Endothelial cell of umbilical vein (primary cell): ENCODE measurements around the gene TNFRSF14. TPM values are rescaled to one million over a fixed set of nuclear protein-coding genes. Genes with fewer than 3 reads are reported as not detected.

Experiments
- BruUV-seq: library from RNA; stranded (reverse); fragments of 400-500 nt; replicated peaks from 2 replicates; lab custom pipeline; 2021; lab: Mats Ljungman, UMichigan
- CTCF ChIA-PET: fragments of 300-600, 350-600 bp; sonication (Branson Sonifier 250); formaldehyde crosslinking; loops from one replicate; lab custom pipeline; 2021; ENCODE audit warnings: antibody characterized with exemption, inconsistent platforms; lab: Charles Lee
- POLR2A ChIA-PET: fragments of 300-600, 350-600 bp; sonication (Branson Sonifier 250); formaldehyde crosslinking; loops from one replicate; lab custom pipeline; 2021; ENCODE audit warnings: antibody characterized with exemption, inconsistent platforms; lab: Charles Lee
- DNase-seq: peaks from one replicate; pipeline ENCODE4 v3.0.0-alpha.2; 2011; ENCODE audit warnings: low read depth, low spot score
- FAIRE-seq: peaks from 2 replicates; lab custom pipeline; 2011; peaks lifted over from hg19 to GRCh38; lab: Jason Lieb, UNC
- H2AFZ ChIP-seq: 2 replicates; pipeline ENCODE4 v1.6.0; 2012; ENCODE audit warnings: low read depth, low read length, control low read depth, inconsistent platforms
- H3K27ac ChIP-seq: 2 replicates; pipeline ENCODE4 v1.5.1; 2011; ENCODE audit warnings: low read depth, mild to moderate bottlenecking, control low read depth, low read length, moderate library complexity; ENCODE audit not compliant: insufficient read depth
- H3K27me3 ChIP-seq, 2 experiments: 2 replicates each; pipeline versions ENCODE4 v1.6.0 to v1.6.1; 2011; ENCODE audit warnings: low read length in 2 of 2, mixed read lengths in 1 of 2; ENCODE audit not compliant: control insufficient read depth in 2 of 2, insufficient read depth in 2 of 2
- H3K36me3 ChIP-seq, 2 experiments: 2 replicates in 1 of 2; 3 replicates in 1 of 2; pipeline ENCODE4 v1.5.1; 2011; ENCODE audit warnings: low read length in 2 of 2, mild to moderate bottlenecking in 1 of 2, moderate library complexity in 1 of 2; ENCODE audit not compliant: control insufficient read depth in 2 of 2, insufficient read depth in 2 of 2; ENCODE audit errors: extremely low read depth in 1 of 2
- H3K4me1 ChIP-seq: 3 replicates; pipeline ENCODE4 v1.5.1; 2011; ENCODE audit warnings: mild to moderate bottlenecking, low read length; ENCODE audit not compliant: control insufficient read depth, insufficient read depth; ENCODE audit errors: extremely low read depth
- H3K4me2 ChIP-seq: 2 replicates; pipeline ENCODE4 v1.6.1; 2011; ENCODE audit warnings: low read length, control low read depth, mixed read lengths; ENCODE audit not compliant: insufficient read depth
- H3K4me3 ChIP-seq, 3 experiments: fragments of 200-600 bp in 1 of 3; sonication (generic), shearing (Covaris generic) in 1 of 3; replicated peaks in 1 of 3; 2 replicates each; pipeline ENCODE4 v1.5.1; 2011 to 2016; ENCODE audit warnings: control low read depth in 3 of 3, low read length in 3 of 3, mild to moderate bottlenecking in 2 of 3, inconsistent platforms in 1 of 3, low read depth in 1 of 3, moderate library complexity in 1 of 3; ENCODE audit not compliant: insufficient read depth in 1 of 3
- H3K79me2 ChIP-seq: 2 replicates; pipeline ENCODE4 v1.6.0; 2012; ENCODE audit warnings: low read length, inconsistent platforms; ENCODE audit not compliant: control insufficient read depth, insufficient read depth
- H3K9ac ChIP-seq: replicated peaks from 2 replicates; pipeline ENCODE3; 2011; ENCODE audit warnings: low read length, control low read depth; ENCODE audit not compliant: insufficient read depth; ENCODE audit errors: extremely low read depth
- H3K9me1 ChIP-seq: replicated peaks from 3 replicates; pipeline ENCODE4 v1.6.0; 2011; ENCODE audit warnings: mild to moderate bottlenecking, low read length; ENCODE audit not compliant: control insufficient read depth, insufficient read depth; ENCODE audit errors: extremely low read depth
- H3K9me3 ChIP-seq: replicated peaks from 2 replicates; pipeline ENCODE4 v1.5.1; 2012; ENCODE audit warnings: low read length, inconsistent platforms; ENCODE audit not compliant: control insufficient read depth, insufficient read depth
- H4K20me1 ChIP-seq: replicated peaks from 2 replicates; pipeline ENCODE3; 2011; ENCODE audit warnings: mild to moderate bottlenecking, low read length; ENCODE audit not compliant: control insufficient read depth, insufficient read depth; ENCODE audit errors: extremely low read depth
- CTCF ChIP-seq, 2 donors: IDR thresholded peaks; 1 replicate in 1 of 2; 2 replicates in 1 of 2; pipeline ENCODE4 v1.5.1; 2011; ENCODE audit warnings: low read length in 2 of 2, mild to moderate bottlenecking in 2 of 2, moderate library complexity in 2 of 2, control low read depth in 1 of 2, inconsistent platforms in 1 of 2, low read depth in 1 of 2; ENCODE audit not compliant: insufficient read depth in 1 of 2; ENCODE audit errors: extremely low read depth in 1 of 2
- EZH2 ChIP-seq: IDR thresholded peaks from 2 replicates; pipeline ENCODE4 v1.6.1; 2012; ENCODE audit warnings: borderline replicate concordance, low read depth, mild to moderate bottlenecking, moderate library complexity, low read length, inconsistent platforms; ENCODE audit not compliant: severe bottlenecking
- FOS ChIP-seq: IDR thresholded peaks from 2 replicates; pipeline ENCODE4 v1.6.1; 2011; ENCODE audit warnings: mild to moderate bottlenecking, low read length, moderate library complexity, borderline replicate concordance; ENCODE audit not compliant: insufficient read depth
- GATA2 ChIP-seq: IDR thresholded peaks from 2 replicates; pipeline ENCODE4 v1.7.0; 2011; ENCODE audit warnings: low read depth, mild to moderate bottlenecking, moderate library complexity, mixed read lengths, low read length; ENCODE audit not compliant: insufficient read length, insufficient read depth
- JUN ChIP-seq: IDR thresholded peaks from 2 replicates; pipeline ENCODE4 v1.6.1; 2011; ENCODE audit warnings: borderline replicate concordance, low read depth; ENCODE audit not compliant: insufficient read length, insufficient read depth
- MAX ChIP-seq: IDR thresholded peaks from 2 replicates; pipeline ENCODE4 v1.6.1; 2011; ENCODE audit not compliant: insufficient read depth, insufficient read length
- MYC ChIP-seq: IDR thresholded peaks from one replicate; pipeline ENCODE4 v1.6.1; 2011; ENCODE audit warnings: mild to moderate bottlenecking, low read depth, low read length
- POLR2A ChIP-seq: IDR thresholded peaks from 2 replicates; pipeline ENCODE4 v1.6.1; 2012; ENCODE audit warnings: low read depth, mild to moderate bottlenecking, control low read depth, low read length
- POLR2AphosphoS5 ChIP-seq: IDR thresholded peaks from 2 replicates; pipeline ENCODE4 v1.6.1; 2012; ENCODE audit warnings: low read depth, mild to moderate bottlenecking, control low read depth, low read length, moderate library complexity; ENCODE audit not compliant: insufficient read depth
- dilution Hi-C: fragments of 300-500 bp; cut with MboI; formaldehyde crosslinking; loops from one replicate; pipeline ENCODE4 v1.15.0; 2019; ENCODE audit warnings: low sequenced_read_pairs; ENCODE audit not compliant: extremely low pct_ligation_motif_present
- intact Hi-C: fragments of 100-400 bp; cut with micrococcal nuclease; formaldehyde crosslinking; loops from one replicate; pipeline ENCODE4 v1.10.0; 2022
- polyA plus RNA-seq, 4 experiments: library from polyadenylated mRNA; depleted of rRNA in 3 of 4; stranded (reverse) in 3 of 4; unstranded in 1 of 4; fragments of >200 nt; gene quantifications; 2 replicates each; pipeline versions ENCODE4 v1.2.1 to v1.2.3, GENCODE V29; 2011 to 2012; ENCODE audit warnings: missing spikeins in 1 of 4
- total RNA-seq: library from RNA; stranded (reverse); gene quantifications from 2 replicates; pipeline ENCODE4 v1.2.3, GENCODE V29; 2021

The TNFRSF14 gene
- total and polyA plus RNA-seq, 2 donors (not counting 3 experiments of a cell fraction or from before 2014, with no cell fraction given): 40.9 to 49.4 TPM

- no peak overlapping the region for H3K4me3 ChIP-seq
- H3K4me2 ChIP-seq: no peak overlapping the region
- peaks cover 0 to 9% of the 10 kb centered on the region in 2 experiments for H3K36me3 ChIP-seq
- no peak overlapping the region for H3K9ac ChIP-seq
- no peak overlapping the region for H2AFZ ChIP-seq
- H3K27ac ChIP-seq: no peak overlapping the region
- no peaks in the 10 kb centered on the region for H3K27me3 ChIP-seq
- intact Hi-C loops (no loop called here), dilution Hi-C loops (no loop called here)
- H4K20me1 ChIP-seq: no peaks in the 10 kb centered on the region
- POLR2A ChIA-PET: no interaction called here
- H3K4me1 ChIP-seq: peaks cover 23% of the 10 kb centered on the region
- H3K9me1 ChIP-seq: no peaks in the 10 kb centered on the region
- H3K9me3 ChIP-seq: no peaks in the 10 kb centered on the region
- FAIRE-seq (no peak), DNase-seq (no peak)
- BruUV-seq: no TSS peak
- no peaks in the 10 kb centered on the region for H3K79me2 ChIP-seq
- CTCF ChIA-PET: interaction anchor here (1.6 kb wide), 1 partner anchor 20 kb away, joined by 3 read pairs; no protein-coding TSS in a partner anchor
- TF ChIP-seq EZH2 (no peak), FOS (no peak), POLR2AphosphoS5 (no peak), MYC (no peak), JUN (no peak), CTCF (IDR thresholded peaks at IDR 0.05; ENCODE audit: extremely low read depth in 1 of 2, insufficient read depth in 1 of 2, low read depth in 1 of 2, low read length in 2 of 2) (no peak), MAX (no peak), GATA2 (no peak), POLR2A (no peak)
Observed at GRCh38 chr1:2557482-2558400, 1.6 kb downstream of the TNFRSF14 start.
